Heart left ventricle (tissue), 13 donors: ENCODE data around the gene PCDHB13.
"Not testable (repeated sequence)": the region's sequence is repeated elsewhere in the genome, so short reads cannot be mapped to it uniquely, and the experiment has no call there.

Experiments used
- POLR2A ChIP-seq, 2 donors: fragments of 450-650 bp; IDR thresholded peaks; one replicate each; pipeline ENCODE4 v1.6.1; 2017; ENCODE audit warnings: antibody characterized with exemption in 2 of 2, mild to moderate bottlenecking in 2 of 2, moderate library complexity in 2 of 2
- TF ChIP-seq, protein P1 (sequence below), 12 donors: fragments of 200-600 bp; sonication (generic) in 4 of 12; IDR thresholded peaks; one replicate each; pipeline versions ENCODE4 v1.5.0 to v1.8.0; 2018 to 2022; ENCODE audit warnings: antibody characterized with exemption in 12 of 12, mild to moderate bottlenecking in 5 of 12
- donor health status: ischemic (EF 13 %, LVEDD 7.1; RV severe dilation, severe dysfunction).
- donor health status: DM: no; HTN: yes; CAD: no.
- donor health status: DM: no; HTN: no; CAD: no.
- donor health status: ischemic (EF 25% LVEDD 6.9; RV normal size, moderate dysfunction).
- donor health status: ischemic (EF 25% LVEDD 5.7; RV mildly dilated, moderate dysfunction).
- donor health status: ischemic (EF 35%, LVEDD 5.7; RV mildly dilated, moderate dysfunction).
- donor health status: nonischemic (EF 11% LVEDD 7.7; RV severe dilation, severe dysfunction).
- donor health status: DM: yes; HTN: yes; CAD: no.
- donor health status: PGD.
- donor health status: ischemic (EF 29% LVEDD 5.4; RV normal size, mild dysfunction).
- donor health status: nonischemic (EF 23%, LVEDD 6.1; RV moderate dilation, normal function).

DNA sequence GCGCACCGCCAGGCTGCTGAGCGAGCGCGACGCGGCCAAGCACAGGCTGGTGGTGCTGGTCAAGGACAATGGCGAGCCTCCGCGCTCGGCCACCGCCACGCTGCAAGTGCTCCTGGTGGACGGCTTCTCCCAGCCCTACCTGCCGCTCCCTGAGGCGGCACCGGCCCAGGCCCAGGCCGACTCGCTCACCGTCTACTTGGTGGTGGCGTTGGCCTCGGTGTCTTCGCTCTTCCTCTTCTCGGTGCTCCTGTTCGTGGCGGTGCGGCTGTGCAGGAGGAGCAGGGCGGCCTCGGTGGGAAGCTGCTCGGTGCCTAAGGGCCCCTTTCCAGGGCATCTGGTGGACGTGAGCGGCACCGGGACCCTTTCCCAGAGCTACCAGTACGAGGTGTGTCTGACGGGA lies 12.1 kb upstream of the PCDHB13 start:
- TF ChIP-seq POLR2A (IDR thresholded peaks at IDR 0.05): not testable (repeated sequence)
- TF ChIP-seq, protein P1, sequence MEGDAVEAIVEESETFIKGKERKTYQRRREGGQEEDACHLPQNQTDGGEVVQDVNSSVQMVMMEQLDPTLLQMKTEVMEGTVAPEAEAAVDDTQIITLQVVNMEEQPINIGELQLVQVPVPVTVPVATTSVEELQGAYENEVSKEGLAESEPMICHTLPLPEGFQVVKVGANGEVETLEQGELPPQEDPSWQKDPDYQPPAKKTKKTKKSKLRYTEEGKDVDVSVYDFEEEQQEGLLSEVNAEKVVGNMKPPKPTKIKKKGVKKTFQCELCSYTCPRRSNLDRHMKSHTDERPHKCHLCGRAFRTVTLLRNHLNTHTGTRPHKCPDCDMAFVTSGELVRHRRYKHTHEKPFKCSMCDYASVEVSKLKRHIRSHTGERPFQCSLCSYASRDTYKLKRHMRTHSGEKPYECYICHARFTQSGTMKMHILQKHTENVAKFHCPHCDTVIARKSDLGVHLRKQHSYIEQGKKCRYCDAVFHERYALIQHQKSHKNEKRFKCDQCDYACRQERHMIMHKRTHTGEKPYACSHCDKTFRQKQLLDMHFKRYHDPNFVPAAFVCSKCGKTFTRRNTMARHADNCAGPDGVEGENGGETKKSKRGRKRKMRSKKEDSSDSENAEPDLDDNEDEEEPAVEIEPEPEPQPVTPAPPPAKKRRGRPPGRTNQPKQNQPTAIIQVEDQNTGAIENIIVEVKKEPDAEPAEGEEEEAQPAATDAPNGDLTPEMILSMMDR (IDR thresholded peaks at IDR 0.05): not testable (repeated sequence)
